HG03025 (cell line): ENCODE data around the gene LRP8.

ENCODE experiments used
- ATAC-seq: cut with Tn5 transposase; IDR thresholded peaks from one replicate; pipeline ENCODE4 v1.9.1; 2021; ENCODE audit warnings: mild to moderate bottlenecking, moderate library complexity; ENCODE audit not compliant: unreplicated experiment, low FRiP score

LRP8 gene

DNA sequence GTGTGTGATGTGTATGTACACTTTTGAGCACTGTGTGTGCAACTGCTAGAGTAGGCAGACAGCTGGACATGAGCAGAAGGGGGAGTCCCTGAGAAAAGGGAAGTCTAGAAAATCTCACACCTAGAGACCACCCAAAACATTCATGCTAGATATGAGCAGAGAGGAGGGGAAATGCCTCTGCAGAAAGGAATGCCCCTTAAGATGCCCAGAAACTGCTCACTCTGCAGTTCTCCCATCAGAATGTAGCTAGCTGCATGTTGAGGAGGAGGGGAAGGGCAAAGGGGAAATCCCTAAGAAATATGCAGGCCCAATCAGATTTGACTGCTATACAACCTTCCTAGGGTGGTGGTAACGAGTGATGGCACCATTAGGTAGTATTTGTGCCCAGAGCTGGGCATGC lies 57.8 kb downstream of the LRP8 start:
- ATAC-seq, result no peak

DNA sequence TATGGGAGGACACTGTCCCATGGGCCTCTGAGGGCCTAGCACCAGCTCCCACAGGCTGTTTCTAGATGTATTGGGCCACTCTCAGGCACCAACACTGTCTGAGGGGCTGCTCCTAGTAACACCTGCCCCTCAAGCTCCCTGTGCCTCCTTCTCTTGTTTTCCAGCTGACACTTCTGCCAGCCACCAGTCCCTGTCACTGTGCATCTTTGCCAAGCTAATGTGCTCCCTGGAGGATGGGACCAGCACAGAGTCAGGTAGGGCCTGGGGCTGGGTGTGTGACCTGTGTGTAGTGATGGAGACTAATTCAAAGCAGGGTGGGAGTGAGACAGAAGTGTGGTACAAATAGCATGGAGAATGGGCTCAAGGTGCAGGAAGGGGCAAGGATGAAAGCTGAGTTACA lies 60.1 kb downstream of the LRP8 start:
- no peak for ATAC-seq

DNA sequence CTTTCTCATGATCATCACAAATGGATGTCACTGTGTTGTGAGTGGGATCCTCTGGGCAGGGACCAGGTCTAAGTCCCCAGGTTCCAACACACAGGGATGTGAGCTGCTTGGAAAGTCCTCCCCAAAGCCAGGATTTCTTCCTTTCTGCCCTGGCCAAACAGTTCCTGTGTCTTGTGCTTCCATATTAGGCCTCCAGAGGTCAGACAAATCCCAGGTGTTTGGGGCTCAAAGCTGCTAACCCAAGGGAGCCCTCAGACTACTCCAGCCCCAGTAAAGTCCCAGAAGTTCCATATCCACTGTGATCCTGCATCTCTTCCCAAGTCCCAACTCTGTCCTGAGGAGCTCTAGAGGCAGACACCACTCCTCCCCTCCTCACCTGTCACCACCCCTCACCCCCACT lies 61.8 kb downstream of the LRP8 start:
- no peak for ATAC-seq

DNA sequence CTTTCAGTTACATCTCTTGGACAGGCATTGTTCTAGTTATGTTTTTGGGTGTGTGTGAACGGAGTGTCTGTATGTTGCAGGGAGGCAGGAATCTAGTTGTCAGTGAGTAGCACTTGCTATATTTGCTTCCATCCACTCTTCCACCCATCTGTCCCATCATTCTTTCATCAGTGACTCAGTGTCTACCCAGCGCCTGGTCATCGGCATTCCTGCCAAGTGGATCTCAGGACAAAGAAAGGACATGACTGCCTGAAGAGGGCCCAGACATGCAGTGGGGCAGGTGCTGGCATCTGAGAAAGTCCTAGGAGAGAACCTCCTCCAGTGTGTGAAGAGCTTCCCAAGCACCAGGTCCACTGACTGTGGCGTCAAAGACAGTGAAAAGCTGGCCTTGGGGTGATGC lies 62.3 kb downstream of the LRP8 start:
- no peak for ATAC-seq

DNA sequence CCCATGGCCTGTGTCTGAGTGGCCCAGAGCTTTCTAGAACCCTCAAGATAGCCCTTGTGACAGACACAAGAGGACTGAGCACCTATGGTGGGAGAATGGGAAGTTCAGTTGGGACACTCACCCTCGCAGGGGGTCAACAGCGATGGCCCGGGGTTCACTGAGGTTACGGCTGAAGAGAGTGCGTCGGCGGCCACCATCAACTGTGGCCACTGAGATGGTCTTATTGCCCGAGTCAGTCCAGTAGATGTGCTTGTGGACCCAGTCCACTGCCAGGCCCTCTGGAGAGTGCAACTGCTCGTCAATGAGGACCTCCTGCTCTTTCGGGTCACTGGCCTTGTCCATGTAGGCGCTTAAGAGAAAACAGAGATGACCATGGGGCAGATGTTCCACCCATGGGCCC lies 63.8 kb downstream of the LRP8 start:
- no peak for ATAC-seq

DNA sequence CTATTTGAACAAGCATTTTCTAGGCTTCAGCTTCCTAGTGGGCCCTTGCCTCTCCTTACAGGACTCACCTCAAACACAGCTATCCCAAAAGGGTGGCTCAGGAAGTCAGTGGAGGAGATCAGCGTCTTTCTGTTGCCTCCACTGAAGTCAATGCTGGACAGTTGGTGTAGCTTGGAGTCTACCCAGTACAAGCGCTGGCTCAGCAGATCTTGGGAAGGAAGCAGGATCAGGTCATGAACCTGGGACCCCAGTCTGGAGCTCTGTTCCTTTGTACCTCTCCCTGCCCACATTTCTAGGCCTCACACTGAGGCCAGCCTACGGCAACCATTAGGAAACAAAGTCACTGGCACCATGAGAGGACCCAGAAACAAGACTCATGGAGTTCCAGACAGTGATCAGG lies 65.9 kb downstream of the LRP8 start:
- ATAC-seq, result no peak

DNA sequence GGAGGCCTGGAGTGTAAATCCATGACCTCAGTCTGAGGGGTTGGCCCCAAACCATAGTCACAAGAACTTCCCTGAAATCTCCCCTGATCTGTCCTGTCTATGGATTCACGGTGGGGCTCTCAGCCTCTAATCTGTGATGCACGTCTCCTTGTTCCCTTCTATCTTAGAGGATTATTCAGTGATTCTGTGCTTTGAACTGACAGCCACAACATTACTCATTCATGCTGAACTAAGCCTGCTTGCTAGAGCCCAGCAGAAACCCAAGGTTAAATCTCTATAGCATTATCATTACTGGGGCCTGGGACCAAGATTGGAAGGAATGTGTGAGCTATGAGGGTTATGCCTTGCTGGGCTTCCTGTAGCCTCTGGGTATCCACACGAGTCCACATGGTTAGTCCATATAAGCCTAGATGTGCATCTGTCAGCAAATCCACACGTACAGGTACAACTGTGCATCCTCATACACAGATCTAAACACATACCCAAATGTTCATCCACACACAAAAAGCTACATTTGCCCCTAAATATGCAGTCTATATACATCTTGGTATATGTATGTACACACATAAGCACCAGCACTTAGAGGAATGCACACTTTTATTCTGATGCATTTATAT lies 67.1 kb downstream of the LRP8 start:
- ATAC-seq, result no peak

DNA sequence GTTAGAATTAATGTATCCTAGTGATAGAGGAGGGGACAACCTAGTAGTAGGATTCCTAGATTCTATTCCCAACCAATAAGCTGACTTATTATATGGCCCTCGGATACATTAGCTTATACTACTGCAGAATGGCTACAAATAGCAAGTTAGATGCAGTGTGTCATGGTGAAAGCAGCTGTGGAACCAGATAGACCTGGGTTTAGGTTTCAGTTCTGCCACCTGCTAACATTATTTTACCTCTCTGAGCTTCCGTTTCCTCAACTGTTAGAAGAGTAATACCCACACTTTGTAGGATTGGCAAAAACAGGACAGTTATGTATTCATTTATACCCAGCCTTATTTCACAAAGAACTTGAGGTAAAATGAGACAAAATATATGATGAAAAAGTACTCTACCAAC lies 67.9 kb downstream of the LRP8 start:
- ATAC-seq, result peak; percentile 81

DNA sequence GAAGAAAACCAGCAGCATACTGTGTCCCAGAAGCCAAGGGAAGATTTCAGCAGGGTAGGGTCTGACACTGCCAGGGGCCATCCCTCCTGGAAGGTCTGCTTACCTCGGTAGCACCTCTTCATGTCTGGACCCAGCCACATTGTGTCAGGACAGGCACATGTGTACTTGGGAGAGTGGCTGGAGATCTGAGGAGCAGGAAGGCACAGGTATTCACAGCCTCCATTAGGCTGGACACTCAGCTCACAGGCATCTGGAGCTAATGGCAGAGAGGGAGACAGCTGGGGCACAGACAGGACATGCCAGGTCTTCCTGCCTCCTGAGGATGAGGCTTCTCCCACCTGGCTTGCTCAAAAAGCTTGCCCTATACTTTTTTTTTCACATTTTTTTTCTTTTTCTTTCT lies 69.7 kb downstream of the LRP8 start:
- no peak for ATAC-seq

DNA sequence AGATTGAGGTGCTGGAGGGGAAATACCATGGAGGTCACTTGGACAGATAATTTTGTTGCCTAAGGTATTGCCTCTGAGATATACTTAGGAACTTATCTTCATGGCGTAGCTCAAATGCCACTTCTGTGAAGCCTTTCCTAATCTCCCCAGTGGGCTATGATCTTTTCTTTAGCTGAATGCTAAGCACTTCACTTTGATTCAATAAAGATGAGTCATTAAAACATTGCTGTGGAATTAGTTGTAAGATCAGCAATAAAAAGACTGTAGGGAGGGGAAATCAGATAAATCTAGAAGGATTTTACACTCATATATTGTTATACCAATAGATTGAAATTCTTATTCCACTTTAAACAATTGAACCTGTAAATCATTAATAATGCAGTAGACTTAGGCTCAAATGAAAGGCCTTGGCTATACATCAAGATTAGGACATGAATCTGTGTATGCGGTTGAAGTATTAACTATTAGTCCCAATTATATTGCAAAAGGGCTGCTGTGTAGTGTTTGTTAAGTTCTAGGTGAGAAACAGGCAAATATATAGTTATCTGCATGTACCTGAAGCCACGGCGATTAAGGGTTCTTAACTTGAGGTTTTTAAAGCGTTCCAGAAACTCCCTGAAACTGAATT lies 70.3 kb downstream of the LRP8 start:
- ATAC-seq, result no peak

DNA sequence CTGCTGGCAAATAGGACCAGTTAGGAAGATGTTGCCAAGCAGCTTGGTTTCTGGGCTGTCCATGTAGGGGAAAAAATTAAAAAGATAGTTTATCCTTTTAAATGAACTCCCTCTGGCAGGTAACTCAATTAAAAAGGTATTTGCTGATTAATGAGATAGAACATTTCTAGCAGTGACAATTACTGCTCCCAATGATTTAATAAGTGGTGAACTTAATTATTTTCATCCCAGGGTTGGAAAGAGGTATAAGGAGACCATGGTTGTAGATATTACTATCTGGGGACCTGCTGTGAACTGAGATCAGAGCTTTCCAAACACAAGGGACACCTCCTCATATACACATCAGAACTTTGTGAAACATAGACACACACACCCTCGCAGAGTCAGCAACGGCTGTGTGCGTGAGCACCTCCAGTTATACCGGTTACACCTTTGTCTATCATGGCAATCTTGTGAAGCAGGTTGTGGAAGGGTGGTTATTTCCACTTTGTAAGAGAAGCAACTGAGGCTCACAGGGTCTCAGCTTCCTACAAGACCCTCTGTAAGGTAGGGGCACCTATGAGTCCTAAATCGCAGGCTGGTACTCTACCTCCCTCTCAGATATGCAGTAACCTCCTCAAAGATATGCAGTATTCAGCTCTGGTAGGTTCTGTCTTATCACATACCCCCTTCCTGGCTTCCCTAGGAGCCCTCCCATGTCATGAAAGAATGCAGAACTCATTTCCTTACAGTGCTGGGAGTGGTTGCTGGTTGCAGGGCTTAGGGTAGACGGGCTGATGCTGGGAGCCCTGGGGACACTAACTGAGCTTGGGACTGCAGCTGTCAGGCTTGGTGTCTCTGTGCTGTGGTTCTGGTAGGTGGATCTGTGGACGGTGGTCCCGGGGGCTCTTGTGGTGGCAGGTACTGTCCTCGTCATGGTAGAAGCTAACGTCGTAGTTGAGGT lies 71.1 kb downstream of the LRP8 start:
- no peak for ATAC-seq

DNA sequence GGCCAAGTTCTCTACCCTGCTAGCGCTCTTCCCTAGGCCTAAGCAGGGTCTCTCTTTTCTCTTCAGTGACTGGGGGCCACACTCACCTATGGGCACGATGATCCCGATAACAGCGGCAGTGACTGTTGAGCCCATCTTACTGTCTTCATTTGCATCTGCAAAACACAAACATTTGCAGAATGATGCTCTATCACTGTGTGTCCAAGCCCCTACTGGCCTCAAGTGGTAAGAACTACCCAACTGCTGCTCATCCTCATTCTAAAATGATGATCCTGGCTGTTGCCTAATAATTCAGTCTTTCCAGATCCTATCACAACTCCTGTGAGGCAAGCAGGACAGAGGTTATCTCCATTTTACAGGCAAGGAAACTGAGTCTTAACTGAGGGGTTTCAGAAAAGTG lies 72.8 kb downstream of the LRP8 start:
- ATAC-seq, result no peak

DNA sequence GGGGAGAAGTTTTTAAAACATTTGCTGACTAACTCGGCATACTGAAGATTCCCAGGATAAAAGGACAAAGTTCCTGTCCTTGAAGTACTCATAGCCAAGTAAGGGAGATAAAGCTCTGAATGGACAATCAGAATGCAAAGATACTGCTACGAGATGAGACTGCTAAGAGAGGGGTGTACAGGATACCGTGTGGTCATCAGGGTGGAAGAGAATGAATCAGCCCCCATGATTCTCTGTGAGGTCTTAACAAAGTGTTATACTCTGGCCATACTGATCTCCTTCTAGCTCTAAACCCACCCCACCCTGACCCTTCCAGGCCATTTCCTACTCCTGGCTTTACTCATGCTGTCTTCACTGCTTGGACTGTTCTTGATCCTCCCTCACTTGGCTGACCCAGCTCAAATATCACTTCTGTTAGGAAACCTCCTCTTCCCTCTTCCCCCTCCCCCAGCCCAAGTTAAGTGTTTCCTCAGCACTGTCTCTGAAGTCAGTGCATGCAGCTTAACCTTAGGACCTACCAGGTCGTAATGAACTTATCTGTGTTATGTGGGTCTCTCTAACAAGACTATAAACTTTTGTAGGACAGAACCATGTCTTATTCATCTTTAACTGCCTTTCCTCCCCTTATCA lies 73.7 kb downstream of the LRP8 start:
- ATAC-seq, result no peak

DNA sequence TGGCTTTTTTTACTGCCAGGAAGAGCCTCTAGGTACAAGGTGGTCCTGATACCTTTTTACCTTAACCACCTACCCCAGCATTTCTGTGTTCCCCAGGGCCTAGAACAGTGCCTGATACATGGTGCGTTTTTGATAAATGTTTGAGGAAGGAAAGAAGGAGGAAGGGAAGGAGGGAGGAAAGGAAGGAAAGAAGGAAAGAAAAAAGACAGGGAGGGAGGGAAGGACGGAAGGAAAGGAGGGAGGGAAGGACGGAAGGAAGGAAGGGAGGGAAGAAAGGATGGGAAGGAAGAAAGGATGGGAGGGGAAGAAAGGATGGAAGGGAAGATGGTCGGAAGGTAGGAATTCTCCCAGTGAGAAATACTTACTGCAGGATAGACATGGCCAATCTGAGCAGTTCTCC lies 77.5 kb downstream of the LRP8 start:
- ATAC-seq, result no peak

DNA sequence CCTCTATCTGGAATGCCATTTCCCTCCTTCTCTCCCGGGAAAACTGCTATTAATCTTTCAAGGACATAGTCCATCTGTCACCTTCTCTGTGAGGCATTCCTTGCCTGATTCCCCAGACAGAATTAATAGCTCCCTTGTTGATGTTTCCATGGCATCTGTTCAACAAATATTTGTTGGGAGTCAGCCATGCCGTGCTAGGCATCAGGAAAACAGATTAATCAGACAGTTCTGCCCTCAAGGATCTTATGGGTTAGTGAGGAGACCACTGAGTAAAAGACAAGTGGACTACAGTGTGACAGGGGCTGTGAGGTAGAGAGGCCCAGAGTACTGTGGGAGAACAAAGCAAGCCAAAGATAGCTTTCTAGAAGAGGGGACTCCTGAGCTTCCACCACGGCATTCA lies 78.2 kb downstream of the LRP8 start:
- no peak for ATAC-seq

DNA sequence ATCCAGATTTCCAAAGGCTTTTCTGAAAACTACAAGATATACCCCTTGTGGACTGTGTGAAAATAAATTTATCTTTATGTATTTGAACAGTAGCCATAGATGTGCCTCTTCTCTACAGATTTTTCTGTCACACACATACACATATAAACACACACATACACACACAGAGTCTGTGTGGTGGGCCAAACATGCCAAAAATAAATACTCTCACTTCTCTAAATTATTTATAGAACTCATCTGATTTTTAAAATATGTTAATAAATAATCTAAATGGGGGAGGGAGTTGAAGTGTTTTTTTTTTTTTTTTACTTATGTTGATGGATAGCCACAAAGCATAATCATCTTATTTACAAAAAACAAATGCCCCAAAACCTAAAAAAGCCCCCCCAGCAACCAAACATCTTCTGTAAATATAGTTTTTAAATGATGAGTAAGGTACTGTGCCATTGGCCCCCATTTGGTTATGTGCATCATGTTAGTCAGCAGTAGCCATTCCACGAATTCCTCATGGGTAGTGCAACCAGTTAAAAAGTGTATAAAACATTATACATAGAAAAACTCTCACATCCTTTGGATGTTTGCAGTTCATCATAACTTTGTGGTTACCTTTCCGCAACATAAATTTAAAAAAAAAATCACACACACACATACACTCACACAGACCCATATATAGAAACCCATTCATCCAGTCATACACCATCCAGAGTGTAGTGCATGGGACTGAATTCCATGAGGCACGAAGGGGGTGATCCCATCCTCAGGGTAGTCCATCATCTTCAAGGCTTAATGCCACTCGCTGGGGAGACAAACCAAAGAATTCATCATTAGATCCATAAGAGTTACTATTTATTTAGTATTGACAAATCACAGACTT lies 81.4 kb downstream of the LRP8 start:
- no peak for ATAC-seq

DNA sequence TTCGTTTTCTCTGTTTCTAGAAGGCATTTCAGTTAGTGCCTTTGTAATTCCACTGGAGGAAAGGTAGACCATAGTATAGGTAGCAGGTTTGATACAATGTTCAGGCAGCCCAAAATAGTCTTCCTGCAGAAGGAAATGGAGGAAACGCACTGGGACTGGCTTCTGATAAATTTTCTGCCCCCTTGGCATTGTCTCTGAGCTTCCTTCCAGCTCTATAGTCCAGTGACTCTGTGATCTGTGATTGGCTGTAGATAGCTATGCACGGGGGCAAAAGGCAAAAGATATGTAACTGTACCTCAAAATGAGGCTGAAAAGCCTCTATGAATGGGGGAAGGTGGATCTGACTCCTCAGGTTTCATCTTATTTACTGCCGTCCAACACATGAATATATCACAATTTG lies 83.7 kb downstream of the LRP8 start:
- ATAC-seq, result no peak

DNA sequence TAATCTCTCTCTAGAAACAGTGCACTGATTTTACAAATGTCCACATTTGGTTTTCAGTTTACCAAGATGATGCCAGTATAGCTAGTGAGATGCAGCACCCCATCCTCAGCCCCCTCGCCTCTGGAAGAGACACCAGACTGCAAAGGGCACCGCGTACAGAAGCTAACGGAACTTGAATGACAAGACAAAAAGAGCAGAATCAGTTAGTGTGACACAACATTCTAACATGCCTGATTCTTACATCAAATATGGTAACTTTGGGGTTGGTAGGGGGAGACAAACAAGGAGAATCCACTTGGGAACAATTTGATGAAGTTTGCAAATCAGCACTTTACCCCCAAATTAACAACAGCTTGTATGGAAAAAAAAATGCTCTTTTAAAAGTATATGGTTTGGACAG lies 85.5 kb downstream of the LRP8 start:
- no peak for ATAC-seq

DNA sequence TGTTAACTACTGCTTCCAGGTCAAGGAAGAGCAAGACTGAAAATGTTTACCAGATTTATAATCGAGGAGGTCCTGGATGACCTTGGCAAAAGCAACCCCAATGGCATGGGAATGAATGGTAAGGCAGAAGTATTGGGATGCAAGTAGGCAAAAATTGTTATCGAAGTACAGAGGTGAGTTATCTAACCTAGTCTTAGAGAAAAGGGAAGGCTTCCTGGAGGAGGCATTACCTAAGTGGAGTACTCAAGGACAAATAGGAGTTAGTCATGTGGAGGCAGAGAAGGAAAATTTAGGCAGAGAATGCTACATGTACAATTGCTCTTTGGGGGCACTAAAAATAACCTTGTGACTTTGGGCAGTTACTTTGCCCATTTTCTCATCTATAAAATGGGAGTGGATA lies 86.0 kb downstream of the LRP8 start:
- ATAC-seq, result no peak
